Ascending aorta (tissue), 2 donors: ENCODE measurements around the gene FGF21. TPM values are rescaled to one million over a fixed set of nuclear protein-coding genes. Genes with fewer than 3 reads are reported as not detected.

Experiments used
- DNase-seq, 2 donors: peaks; one replicate each; pipeline ENCODE4 v3.0.0-alpha.2; 2019; ENCODE audit warnings: low spot score in 2 of 2
- H3K27ac ChIP-seq, 2 donors: fragments of 200-600 bp; sonication (generic); one replicate each; pipeline ENCODE4 v1.5.1; 2016 to 2017; ENCODE audit warnings: mild to moderate bottlenecking in 1 of 2
- H3K27me3 ChIP-seq: fragments of 200-600 bp; sonication (generic); one replicate; pipeline ENCODE4 v1.5.1; 2017
- H3K36me3 ChIP-seq, 2 donors: fragments of 200-600 bp; sonication (generic); one replicate each; pipeline ENCODE4 v1.5.1; 2016
- H3K4me1 ChIP-seq, 2 donors: fragments of 200-600 bp; sonication (generic); one replicate each; pipeline ENCODE4 v1.5.1; 2016 to 2017; ENCODE audit warnings: mild to moderate bottlenecking in 1 of 2
- H3K4me3 ChIP-seq, 2 donors: fragments of 200-600 bp; sonication (generic); one replicate each; pipeline ENCODE4 v1.5.1; 2016 to 2017; ENCODE audit warnings: mild to moderate bottlenecking in 1 of 2
- H3K9me3 ChIP-seq, 2 donors: fragments of 200-600 bp; sonication (generic); one replicate each; pipeline ENCODE4 v1.5.1; 2016
- intact Hi-C: fragments of 100-400 bp; cut with DNase I; formaldehyde crosslinking; loops from one replicate; pipeline ENCODE4 v1.15.1; 2023
- total RNA-seq: library from RNA; depleted of rRNA; stranded (reverse); fragments of >200 nt; gene quantifications from one replicate; pipeline ENCODE4 v1.1.0, GENCODE V29; 2016
- TF ChIP-seq, protein P1 (sequence below), 3 experiments: fragments of 200-600 bp in 2 of 3; fragments of 450-650 bp in 1 of 3; sonication (generic) in 2 of 3; IDR thresholded peaks; one replicate each; pipeline ENCODE4 v1.5.1; 2016 to 2019; ENCODE audit warnings: antibody characterized with exemption in 3 of 3, mild to moderate bottlenecking in 1 of 3, moderate library complexity in 1 of 3

Gene FGF21
- total RNA-seq, 1 donor from 2014 or later, result not detected

DNA sequence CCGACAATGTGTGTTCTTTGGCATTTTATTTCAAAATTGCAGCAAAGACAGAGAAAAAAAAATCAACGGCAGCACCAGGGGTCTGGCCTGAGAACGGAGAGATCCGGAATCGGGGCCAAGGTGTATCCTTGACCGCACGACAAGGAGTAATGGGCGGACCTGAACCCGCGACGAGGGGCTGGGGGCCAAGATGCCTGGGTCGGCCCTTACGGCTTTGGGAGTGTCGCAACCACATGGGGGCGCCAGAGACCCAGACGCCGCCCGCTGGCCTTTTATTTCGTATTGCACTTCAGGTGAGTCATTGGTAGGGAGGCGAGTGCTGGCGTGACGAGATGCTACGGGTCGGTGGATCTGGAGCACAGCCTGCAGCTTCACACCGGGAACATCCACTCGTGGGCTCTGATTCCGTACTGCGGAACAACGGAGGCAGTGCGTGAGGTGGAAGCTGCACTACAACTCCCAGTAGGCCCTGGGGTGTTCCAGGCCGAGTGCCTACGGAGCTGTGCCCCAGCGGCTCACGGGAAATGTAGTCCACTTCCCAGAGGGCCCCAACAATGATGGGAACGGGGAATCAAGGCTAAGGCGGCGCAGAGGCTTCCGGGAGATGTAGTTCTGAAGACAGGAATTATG, 39.8 kb downstream of the FGF21 start:
- peak overlapping the region; percentile 80 to 92 for H3K27ac ChIP-seq
- intact Hi-C loops, result loop anchor here (1.0 to 2.0 kb wide), 4 partner anchors 16 to 174 kb away; partner anchors contain the start of genes BCAT2 and PPP1R15A
- H3K36me3 ChIP-seq, result peaks cover 16% of the 10 kb centered on the region in 2 donors

DNA sequence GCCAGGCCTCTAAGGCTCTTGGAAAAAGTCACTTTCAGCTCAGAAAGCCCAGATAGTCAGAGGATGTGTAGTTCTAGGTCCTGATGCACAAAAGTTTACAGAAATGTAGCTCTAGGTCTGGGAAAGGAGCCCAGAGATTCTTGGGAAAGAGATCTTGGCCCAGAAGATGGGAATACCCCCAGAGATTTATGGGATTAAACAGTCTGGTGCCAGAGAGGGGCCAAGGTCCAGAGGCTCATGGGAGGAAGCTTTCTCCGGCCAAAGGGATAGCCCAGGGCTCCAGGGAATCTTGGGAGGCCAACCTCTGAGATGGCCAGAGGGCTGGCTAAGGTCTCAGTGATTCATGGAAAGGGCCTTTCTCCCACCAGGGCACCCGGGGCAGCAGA, 40.4 kb downstream of the FGF21 start:
- Histone ChIP-seq H3K27ac (peak overlapping the region; percentile 80 to 92), H3K4me1 (peaks cover 4 to 8% of the 10 kb centered on the region in 2 donors), H3K4me3 (no peak overlapping the region), H3K9me3 (no peaks in the 10 kb centered on the region), H3K36me3 (peaks cover 16 to 17% of the 10 kb centered on the region in 2 donors), H3K27me3 (no peaks in the 10 kb centered on the region)
- peak in 1 of 2 donors; percentile 82 for DNase-seq
- intact Hi-C loops, result loop anchor here (1.0 to 2.0 kb wide), 4 partner anchors 16 to 173 kb away; partner anchors contain the start of genes BCAT2 and PPP1R15A
- TF ChIP-seq, protein P1, sequence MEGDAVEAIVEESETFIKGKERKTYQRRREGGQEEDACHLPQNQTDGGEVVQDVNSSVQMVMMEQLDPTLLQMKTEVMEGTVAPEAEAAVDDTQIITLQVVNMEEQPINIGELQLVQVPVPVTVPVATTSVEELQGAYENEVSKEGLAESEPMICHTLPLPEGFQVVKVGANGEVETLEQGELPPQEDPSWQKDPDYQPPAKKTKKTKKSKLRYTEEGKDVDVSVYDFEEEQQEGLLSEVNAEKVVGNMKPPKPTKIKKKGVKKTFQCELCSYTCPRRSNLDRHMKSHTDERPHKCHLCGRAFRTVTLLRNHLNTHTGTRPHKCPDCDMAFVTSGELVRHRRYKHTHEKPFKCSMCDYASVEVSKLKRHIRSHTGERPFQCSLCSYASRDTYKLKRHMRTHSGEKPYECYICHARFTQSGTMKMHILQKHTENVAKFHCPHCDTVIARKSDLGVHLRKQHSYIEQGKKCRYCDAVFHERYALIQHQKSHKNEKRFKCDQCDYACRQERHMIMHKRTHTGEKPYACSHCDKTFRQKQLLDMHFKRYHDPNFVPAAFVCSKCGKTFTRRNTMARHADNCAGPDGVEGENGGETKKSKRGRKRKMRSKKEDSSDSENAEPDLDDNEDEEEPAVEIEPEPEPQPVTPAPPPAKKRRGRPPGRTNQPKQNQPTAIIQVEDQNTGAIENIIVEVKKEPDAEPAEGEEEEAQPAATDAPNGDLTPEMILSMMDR (IDR thresholded peaks at IDR 0.05), result no peak

More for the DNA sequence above, 39.8 kb downstream of the FGF21 start:
- no peaks in the 10 kb centered on the region for H3K27me3 ChIP-seq
- no peaks in the 10 kb centered on the region for H3K9me3 ChIP-seq
- TF ChIP-seq, protein P1 (IDR thresholded peaks at IDR 0.05), result peak; percentile 93 to 99 (median 97)
- DNase-seq, result peak; percentile 84 to 96
- peaks cover 4 to 8% of the 10 kb centered on the region in 2 donors for H3K4me1 ChIP-seq
- peak overlapping the region; percentile 14 to 61 for H3K4me3 ChIP-seq

DNA sequence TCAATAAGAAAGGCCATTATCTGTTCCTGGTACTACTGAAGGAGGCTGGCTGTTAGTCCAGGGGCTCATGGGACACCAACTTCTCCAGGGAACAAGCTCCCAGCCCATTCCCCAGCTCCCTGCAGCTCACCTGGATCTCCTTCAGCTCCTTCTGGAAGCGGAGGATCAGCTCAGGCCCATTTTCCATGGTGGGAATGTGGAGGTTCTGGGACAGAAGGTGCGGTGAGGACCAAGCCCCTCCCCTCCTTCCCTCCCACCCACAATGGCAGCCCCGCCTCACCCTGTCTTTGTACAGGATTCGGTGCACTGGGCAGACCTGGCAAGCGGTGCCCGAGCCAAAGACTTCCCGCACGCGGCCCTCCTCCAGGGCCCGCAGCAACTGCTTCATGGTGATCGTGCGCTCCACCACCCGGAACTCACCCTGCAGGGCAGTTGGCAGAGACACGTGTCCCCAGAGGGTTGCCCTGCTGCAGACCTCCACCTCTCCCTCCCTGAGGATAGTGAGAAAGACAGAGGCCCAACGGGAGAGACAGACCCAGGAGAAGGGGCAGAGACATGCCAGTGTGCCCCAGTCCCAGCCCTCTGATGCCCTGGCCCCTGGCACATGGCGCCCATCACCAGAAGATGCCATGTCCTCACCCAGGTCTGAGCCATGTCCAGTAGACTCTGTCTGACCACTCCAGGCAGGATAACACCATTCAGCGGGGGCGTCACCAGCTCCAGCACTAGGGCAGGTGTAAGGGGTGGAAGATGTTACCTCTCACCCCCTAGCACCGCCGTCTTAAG, 41.2 kb downstream of the FGF21 start:
- Histone ChIP-seq H3K4me1 (peaks cover 4 to 8% of the 10 kb centered on the region in 2 donors), H3K4me3 (no peak overlapping the region), H3K36me3 (peaks cover 16 to 17% of the 10 kb centered on the region in 2 donors), H3K27me3 (no peaks in the 10 kb centered on the region), H3K27ac (peak overlapping the region; percentile 80 to 92), H3K9me3 (no peaks in the 10 kb centered on the region)
- DNase-seq, result no peak
- intact Hi-C loops, result no loop called here
- TF ChIP-seq, protein P1 (IDR thresholded peaks at IDR 0.05), result no peak

DNA sequence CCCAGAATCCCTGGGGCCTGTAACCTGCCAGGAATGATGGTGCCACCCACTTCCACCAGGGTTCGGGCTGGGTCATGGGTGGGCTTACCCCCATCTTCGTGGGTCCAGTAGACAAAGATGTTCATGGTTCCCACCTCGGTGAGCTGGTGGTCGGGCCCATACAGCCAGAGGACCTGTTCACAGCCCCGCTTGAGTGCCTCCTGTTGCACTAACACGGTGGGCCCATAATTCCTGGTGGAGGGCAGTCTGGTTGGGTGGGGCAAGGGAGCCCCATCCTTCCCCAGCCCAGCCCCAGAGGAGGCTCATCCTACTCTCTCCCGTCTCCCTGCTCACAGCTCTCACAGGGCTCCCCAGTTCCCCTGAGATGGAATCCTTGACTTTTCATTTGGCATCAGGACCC, 41.8 kb downstream of the FGF21 start:
- Histone ChIP-seq H3K36me3 (peaks cover 16 to 17% of the 10 kb centered on the region in 2 donors), H3K27ac (peak overlapping the region in 1 of 2 donors; percentile 4), H3K9me3 (no peaks in the 10 kb centered on the region), H3K4me1 (peaks cover 4 to 8% of the 10 kb centered on the region in 2 donors), H3K27me3 (no peaks in the 10 kb centered on the region), H3K4me3 (no peak overlapping the region)
- TF ChIP-seq, protein P1 (IDR thresholded peaks at IDR 0.05), result no peak
- intact Hi-C loops, result no loop called here
- no peak for DNase-seq

DNA sequence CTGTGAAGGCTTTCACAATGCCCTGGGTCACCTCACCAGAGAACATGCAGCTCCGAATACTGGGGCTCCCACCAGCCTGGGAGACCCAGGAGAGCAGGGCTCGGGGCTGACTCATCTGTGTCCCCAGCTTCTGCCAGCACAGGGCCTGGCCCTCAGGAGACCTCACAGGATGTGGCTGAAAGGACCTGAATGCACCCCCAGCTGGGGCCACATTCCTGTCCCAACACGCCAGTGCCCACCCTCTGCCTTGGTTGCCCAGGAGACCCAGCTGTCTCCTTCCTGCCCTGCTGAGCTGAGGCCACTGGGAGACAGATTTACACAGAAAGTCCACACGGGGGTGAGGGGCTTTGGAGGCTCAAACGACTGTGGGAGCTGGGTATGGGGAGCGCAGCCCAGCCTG, 43.6 kb downstream of the FGF21 start:
- no peaks in the 10 kb centered on the region for H3K27me3 ChIP-seq
- peaks cover 4 to 8% of the 10 kb centered on the region in 2 donors for H3K4me1 ChIP-seq
- H3K36me3 ChIP-seq, result peaks cover 16 to 17% of the 10 kb centered on the region in 2 donors
- H3K9me3 ChIP-seq, result no peaks in the 10 kb centered on the region
- peak overlapping the region in 1 of 2 donors; percentile 30 for H3K27ac ChIP-seq
- intact Hi-C loops, result no loop called here
- no peak for DNase-seq
- no peak overlapping the region for H3K4me3 ChIP-seq
- TF ChIP-seq, protein P1 (IDR thresholded peaks at IDR 0.05), result no peak
